ENCODE data around the gene XXYLT1.
A peak's percentile ranks its signal among the peaks of the same experiment; 100 is the strongest.

Gene XXYLT1

GRCh38 chr3:195116407-195117185, 154.4 kb downstream of the XXYLT1 start:
- intact Hi-C loops (cut with DNase I) = loop anchor here (10.0 kb wide), 1 partner anchor 138 kb away; no protein-coding TSS in a partner anchor
- DNase-seq = no peak

DNA sequence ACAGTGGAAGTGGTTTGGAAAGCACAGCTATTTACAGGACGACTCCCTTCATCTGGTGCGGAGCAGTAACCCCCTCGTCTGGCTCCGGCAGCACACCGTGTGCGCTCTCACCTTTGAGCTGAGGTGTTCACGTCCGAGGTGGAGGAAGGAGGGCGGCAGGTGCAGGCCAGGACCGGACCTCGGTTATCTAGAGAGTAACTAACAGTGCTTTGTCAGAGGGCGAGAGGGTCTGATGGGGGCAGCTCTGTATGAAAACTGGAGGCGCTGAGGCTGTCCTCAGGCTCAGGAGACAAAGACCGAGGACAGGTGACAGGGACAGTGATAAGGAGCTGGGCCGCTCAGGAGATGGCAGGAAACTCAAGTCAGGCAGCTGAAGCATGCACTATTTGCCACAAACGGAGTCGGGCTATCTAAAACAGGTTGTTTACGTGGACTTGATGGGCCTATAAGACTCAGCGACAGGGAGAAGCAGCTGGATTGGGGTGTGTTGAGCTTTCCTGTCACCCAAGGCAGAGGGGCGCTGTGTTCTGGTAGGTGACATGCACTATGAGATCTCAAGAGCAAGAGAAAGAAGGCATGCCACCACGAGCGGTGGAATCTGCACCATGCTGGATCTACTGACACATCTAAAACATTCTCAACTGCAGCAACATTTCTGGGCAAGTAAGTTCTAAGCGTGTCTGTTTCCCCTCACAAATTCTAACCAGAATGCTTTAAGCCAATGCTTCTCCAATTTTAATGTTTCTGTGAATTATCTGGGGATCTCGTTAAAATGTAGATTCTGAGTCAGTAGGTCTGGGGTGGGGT, 155.2 kb downstream of the XXYLT1 start:
- intact Hi-C loops (cut with DNase I) = loop anchor here (10.0 kb wide), 1 partner anchor 139 kb away; no protein-coding TSS in a partner anchor
- DNase-seq = no peak

- DNase-seq = no peak
- intact Hi-C loops (cut with DNase I) = loop anchor here (10.0 kb wide), 1 partner anchor 140 kb away; no protein-coding TSS in a partner anchor
These were observed 156.0 kb downstream of the XXYLT1 start for GRCh38 chr3:195114786-195115599.

- intact Hi-C loops (cut with DNase I) = loop anchor here (10.0 kb wide), 1 partner anchor 141 kb away; no protein-coding TSS in a partner anchor
- DNase-seq = no peak
These were observed 157.2 kb downstream of the XXYLT1 start for GRCh38 chr3:195113536-195114425.

DNA sequence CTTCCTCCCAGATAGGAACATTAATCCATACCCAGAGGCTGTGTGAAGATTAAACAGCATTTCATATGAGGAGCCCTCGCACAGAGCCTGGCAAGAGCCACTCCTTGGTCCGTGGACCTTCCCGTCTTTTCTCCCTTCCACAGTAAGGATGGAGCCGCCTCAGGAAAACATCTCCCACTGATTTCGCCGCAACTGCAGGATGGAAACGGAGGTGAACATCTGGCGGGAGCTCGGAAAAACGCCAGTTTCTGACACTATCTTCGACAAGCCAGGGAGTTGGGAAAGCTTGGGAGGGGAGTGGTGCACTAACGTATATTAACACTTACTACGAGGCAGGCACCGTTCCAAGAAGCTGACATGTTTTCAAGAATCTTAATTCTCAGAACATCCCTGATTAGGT, 157.9 kb downstream of the XXYLT1 start:
- no peak for DNase-seq
- intact Hi-C loops (cut with DNase I) = loop anchor here (10.0 kb wide), 1 partner anchor 142 kb away; no protein-coding TSS in a partner anchor

GRCh38 chr3:195112361-195112791, 158.6 kb downstream of the XXYLT1 start:
- intact Hi-C loops (cut with DNase I) = loop anchor here (10.0 kb wide), 1 partner anchor 142 kb away; no protein-coding TSS in a partner anchor
- DNase-seq = no peak

DNA sequence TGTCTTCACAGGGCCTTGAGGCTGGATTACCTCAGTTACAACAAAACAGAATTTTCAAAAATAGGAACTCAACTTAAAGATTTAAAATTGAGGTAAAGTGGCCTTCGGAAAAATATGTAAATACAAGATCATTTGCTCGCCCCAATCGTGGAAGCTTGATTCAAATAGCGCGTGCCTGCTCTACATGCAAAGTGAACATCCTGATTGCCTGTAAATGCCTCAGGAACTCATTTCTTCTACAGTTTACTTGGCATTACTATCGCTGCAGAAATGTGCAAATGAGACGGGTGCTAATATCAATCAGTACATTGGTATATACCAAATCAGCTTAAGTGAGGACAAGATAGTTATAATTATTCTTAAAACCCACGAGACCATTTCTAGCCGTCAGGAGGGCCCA, 159.2 kb downstream of the XXYLT1 start:
- DNase-seq = no peak
- intact Hi-C loops (cut with DNase I) = loop anchor here (10.0 kb wide), 1 partner anchor 143 kb away; no protein-coding TSS in a partner anchor

DNA sequence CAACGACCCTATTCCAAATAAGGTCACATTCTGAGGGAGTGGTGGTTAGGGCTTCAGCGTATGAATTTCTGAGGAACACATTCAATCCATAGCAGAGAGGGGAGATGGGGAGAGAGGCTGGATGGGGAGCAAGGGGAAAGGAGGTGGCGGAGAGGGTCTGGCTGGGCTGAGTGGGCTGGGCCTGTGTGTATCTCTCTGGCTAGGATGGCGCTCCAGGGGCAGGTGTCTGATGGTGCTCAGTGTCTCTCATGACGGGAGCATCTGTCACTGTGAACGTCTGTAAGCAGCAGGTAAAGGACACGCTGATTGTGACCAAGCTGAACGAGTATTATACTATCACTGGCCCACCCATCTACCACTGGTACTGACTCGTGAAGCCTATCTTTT, 159.6 kb downstream of the XXYLT1 start:
- intact Hi-C loops (cut with DNase I) = loop anchor here (10.0 kb wide), 1 partner anchor 143 kb away; no protein-coding TSS in a partner anchor

GRCh38 chr3:195110647-195111318, 160.2 kb downstream of the XXYLT1 start:
- intact Hi-C loops (cut with DNase I) = loop anchor here (10.0 kb wide), 1 partner anchor 144 kb away; no protein-coding TSS in a partner anchor
- peak in 1 of 42 donors; percentile 10 for DNase-seq

More for the DNA sequence above, 159.6 kb downstream of the XXYLT1 start:
- DNase-seq = no peak

- peak in 1 of 42 donors; percentile 3 for DNase-seq
- intact Hi-C loops (cut with DNase I) = no loop called here
These were observed 161.8 kb downstream of the XXYLT1 start for GRCh38 chr3:195109098-195109657.

- no peak for DNase-seq
- intact Hi-C loops (cut with DNase I) = loop anchor here (2.0 kb wide), 1 partner anchor 425 kb away; no protein-coding TSS in a partner anchor
These were observed 163.4 kb downstream of the XXYLT1 start for GRCh38 chr3:195107593-195107992.

DNA sequence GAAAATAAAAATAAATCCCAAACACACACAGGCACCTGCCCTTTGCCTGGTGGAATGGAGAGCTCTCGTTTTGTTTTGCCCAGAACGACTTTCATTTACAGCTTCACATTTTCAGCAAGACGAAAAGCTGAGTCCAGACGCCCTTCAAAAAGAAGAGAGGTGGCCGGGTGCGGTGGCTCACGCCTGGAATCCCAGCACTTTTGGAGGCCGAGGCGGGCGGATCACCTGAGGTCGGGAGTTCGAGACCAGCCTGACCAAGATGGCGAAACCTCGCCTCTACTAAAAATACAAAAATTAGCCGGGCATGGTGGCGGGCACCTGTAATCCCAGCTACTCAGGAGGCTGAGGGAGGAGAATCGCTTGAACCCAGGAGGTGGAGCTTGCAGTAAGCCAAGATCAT, 163.9 kb downstream of the XXYLT1 start:
- DNase-seq = peak in 1 of 42 donors; percentile 35
- intact Hi-C loops (cut with DNase I) = loop anchor here (2.0 kb wide), 1 partner anchor 424 kb away; no protein-coding TSS in a partner anchor

- DNase-seq = peak; percentile 20 to 88 (median 70)
- intact Hi-C loops (cut with DNase I) = loop anchor here (2.0 kb wide), 1 partner anchor 424 kb away; no protein-coding TSS in a partner anchor
These were observed 164.5 kb downstream of the XXYLT1 start for GRCh38 chr3:195106418-195106906.

GRCh38 chr3:195105841-195106417, 165.0 kb downstream of the XXYLT1 start:
- DNase-seq = no peak
- intact Hi-C loops (cut with DNase I) = loop anchor here (2.0 kb wide), 1 partner anchor 423 kb away; no protein-coding TSS in a partner anchor

GRCh38 chr3:195105389-195105788, 165.6 kb downstream of the XXYLT1 start:
- intact Hi-C loops (cut with DNase I) = no loop called here
- peak in 1 of 42 donors; percentile 33 for DNase-seq

GRCh38 chr3:195104340-195104739, 166.6 kb downstream of the XXYLT1 start:
- peak in 2 of 42 donors; percentile 22 to 28 for DNase-seq
- intact Hi-C loops (cut with DNase I) = no loop called here
